HG03280 (cell line): ENCODE data around the gene FSCN2.

ENCODE experiments used
- ATAC-seq: cut with Tn5 transposase; IDR thresholded peaks from one replicate; pipeline ENCODE4 v1.9.1; 2021; ENCODE audit warnings: mild to moderate bottlenecking, moderate library complexity; ENCODE audit not compliant: unreplicated experiment

The FSCN2 gene

GRCh38 chr17:81552244-81553017, 24.3 kb downstream of the FSCN2 start, which contains the start of gene FAAP100:
Gene FAAP100 (minus strand): TSS chr17:81552353. CDS start chr17:81552330, 23 bp downstream.
- ATAC-seq = peak; percentile 49

- peak; percentile 36 for ATAC-seq
Measured at GRCh38 chr17:81553018-81553615, 24.9 kb downstream of the FSCN2 start.

GRCh38 chr17:81553616-81554181, 25.5 kb downstream of the FSCN2 start:
- ATAC-seq = no peak

DNA sequence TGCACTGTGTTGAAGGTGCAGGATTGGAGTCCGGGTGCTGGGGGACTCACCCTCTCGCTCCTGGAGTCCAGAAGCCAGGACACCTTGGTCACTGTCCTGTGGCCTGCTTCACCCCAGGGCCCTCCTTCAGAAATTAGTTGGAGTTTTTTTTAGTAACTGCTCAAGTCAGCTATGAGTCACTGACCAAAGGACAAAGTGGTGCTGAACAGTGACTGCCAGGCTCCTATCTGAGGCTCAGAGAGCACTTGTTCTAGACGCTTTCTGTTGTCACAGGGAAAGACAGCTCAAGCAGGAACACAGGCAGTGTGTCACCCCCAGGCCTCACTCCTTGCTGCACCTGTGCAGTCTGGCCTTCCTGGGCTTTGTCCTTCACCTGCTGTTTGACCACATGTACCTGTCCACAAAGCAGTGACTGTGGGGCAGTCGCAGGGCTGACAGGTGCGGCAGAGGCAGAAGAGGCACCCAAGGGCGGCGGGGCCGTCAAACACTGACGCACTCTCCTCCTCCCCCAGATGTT, 28.1 kb downstream of the FSCN2 start:
- ATAC-seq = no peak

GRCh38 chr17:81556863-81557262, 28.7 kb downstream of the FSCN2 start:
- ATAC-seq = no peak

DNA sequence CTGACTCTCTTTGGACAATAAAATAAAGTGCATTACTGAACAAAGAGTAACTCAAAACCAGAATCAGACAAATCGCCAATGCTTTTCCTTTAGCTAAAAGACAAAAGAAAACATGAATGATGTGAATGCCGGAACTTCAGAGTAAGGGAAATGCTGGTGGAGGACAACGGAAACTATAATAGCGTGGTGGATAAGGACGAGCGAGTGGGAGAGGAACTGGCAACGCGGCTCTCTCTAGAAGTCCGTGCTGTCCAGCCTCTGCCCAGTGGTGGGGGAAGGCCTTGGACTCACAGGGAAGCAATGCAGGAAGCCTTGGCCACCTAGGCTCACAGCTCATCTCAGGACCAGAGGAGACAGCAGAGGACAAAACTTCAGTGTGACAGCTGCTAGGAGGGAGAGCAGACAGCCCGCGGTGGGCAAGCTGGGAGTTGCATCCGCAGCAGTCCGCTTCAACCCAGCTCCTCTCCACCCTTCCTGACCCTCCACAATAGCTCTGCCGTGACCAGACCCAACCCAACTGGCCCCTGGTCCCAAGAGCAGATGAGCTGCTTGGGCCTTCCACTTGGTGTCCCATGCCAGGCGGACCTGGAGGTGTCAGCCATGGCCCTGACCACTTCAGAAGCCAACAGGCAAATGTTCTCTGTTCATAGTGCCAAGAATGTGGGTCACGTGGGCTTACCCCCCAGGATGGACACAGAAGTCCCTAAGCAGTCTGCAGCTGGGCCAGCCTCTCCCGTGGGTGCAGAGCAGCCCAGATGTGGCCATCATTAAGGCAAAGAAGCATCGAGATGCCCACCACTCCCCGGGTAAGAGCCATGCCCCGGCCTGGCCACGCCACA, 29.3 kb downstream of the FSCN2 start:
- no peak for ATAC-seq

DNA sequence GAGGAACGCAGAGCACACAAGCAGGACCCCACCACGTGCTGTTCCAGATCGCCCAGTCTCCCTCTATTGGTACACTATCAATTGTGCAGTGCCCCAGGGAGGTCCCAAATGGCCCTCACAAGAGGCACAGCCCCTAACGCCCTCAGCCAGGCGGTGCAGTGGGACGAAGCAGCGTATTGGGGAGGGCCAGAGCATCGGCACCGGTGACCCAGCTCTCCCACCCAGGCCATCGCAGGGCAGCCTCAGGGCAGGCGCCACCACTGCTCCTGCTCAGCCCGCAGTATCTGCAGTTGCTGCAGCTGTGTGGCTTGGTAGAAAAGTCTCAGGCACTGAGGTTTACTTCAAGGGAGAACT, 29.9 kb downstream of the FSCN2 start:
- ATAC-seq = no peak

- no peak for ATAC-seq
Measured at GRCh38 chr17:81558941-81559806, 31.0 kb downstream of the FSCN2 start.

DNA sequence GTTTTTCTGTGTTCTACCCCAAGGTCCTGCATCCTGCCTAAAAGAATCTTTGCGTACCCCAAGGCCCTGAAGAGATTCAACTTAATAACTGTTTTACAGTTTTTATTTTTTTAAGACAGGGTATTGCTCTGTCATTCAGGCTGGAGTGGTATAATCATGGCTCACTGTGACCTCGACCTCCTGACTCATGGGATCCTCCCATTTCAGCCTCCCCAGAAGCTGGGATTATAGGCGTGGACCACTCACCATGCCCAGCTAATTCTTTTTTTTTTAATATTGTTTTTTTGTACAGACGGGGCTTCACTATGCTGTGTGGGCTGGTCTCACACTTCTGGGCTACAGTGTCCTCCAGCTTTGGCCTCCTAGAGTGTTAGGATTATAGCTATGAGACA, 33.3 kb downstream of the FSCN2 start:
- ATAC-seq = no peak

DNA sequence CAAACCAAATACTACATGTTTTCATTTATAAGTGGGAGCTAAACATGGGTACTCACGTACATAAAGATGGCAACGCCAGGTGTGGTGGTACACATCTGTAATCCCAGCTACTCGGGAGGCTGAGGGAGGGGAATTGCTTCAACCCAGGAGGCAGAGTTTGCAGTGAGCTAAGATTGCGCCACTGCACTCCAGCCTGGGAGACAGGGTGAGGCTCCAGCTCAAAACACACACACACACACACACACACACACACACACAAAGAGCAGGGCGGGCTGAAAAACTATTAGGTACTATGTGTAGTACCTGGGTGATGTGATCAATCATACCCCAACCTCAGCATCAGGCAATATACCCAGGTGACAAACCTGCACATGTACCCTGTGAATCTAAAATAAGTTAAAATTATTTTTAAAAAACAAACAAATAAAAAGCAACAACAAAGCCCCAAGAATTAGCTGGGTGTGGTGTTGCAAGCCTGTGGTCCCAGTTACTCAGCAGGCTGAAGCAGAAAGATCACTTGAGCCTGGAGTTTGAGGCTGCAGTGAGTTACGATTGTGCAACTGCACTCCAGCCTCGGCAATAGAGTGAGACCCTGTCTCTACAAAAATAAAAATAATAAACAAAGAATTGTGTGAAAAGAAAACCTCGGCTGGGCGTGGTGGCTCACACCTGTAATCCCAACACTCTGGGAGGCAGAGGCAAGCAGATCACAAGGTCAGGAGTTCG, 35.8 kb downstream of the FSCN2 start:
- no peak for ATAC-seq

DNA sequence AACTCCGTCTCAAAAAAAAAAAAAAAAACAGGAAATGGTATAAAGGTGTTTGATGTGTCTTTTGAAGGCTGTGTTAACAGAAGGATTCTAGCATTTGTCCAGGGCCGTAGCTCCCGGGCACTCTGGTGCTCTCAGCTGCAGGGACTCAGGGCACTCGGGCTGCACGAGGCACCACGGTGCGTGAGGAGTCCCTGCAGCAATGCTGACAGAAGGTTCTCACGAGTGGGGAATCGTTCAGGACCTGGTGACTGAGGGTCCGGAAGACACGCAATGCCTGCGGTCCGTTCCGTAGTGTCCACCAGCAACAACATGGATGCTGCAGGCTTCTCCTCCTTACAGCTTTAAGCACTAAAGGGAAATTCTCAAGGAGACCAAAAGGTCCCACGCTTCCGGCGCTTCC, 36.6 kb downstream of the FSCN2 start:
- no peak for ATAC-seq

DNA sequence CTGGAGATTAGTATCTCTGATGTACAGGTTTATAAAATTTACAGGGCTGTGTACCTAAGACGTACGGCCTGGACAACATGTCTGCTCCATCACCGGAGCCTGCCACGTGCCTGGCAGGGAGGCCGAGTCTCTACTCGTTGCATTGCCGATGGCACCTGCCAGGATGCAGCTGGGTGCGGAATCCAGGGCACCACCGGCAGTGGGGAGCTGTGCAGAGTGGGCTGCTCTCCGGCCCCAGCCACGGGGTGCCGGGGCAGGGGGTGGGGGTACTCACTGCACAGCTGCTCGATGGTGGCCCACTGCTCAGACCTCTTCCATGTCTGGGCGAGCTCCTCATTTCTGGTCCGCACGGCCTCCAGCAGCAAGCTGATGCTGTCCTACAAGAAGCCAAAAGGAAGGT, 37.1 kb downstream of the FSCN2 start:
- no peak for ATAC-seq

GRCh38 chr17:81566461-81567126, 38.4 kb downstream of the FSCN2 start:
- ATAC-seq = no peak

GRCh38 chr17:81567191-81567590, 39.0 kb downstream of the FSCN2 start:
- ATAC-seq = no peak

- no peak for ATAC-seq
Measured at GRCh38 chr17:81568416-81568815, 40.2 kb downstream of the FSCN2 start.

- ATAC-seq = no peak
Measured at GRCh38 chr17:81569986-81570514, 41.9 kb downstream of the FSCN2 start.

DNA sequence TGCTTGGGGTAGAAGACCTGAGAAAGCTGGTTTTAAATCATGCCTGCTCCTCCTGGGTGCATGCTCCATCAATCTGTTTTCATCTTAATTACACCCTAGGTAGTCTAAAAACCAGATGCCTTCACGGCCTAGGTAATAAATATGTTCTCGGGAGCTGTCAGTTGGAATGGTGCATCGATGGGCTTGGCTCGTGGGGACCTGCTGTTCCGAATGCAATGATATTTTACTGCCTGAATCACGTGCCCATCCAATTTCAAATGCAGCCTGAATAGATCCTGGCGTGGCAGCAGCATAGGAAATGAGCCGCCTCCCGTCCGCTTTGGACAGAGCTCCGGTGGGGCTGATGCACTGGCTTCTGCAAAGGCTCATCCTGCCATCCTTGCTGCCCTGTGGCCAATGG, 42.8 kb downstream of the FSCN2 start:
- no peak for ATAC-seq

DNA sequence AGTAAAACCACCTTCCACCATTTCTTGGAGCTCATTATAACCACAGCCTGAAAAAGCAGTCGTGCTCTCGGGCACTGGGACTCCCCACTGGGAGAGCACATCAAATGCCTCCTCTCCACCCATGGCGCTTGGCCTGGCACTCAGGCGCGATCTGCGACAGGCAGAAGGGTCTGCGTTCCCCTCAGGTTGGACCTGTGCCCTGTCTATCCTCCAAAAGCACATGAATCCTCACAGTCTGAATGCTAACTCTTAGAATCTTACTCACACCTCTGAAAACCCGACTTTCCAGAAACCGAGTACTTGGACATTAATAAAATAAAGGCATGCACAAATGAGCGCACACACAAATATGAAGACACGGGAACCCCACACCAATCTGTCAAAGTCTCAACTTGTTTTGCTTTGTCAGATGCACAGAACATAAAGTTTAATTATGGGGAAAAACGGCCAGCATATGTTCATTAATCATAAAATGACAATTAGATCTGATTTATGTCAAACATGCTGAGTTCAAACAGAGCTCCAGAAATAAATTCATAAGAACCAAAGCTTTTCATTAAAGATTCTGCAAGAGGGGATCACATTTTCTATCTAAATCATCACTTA, 44.5 kb downstream of the FSCN2 start:
- no peak for ATAC-seq
